H1 (cell line): Measurements from ENCODE around the gene GMCL1.

Experiments
- KDM1A ChIP-seq: fragments of 200-600, 300-600 bp; sonication (generic); IDR thresholded peaks from 2 replicates; pipeline ENCODE4 v1.7.1; 2016; ENCODE audit warnings: mild to moderate bottlenecking, low read length, borderline replicate concordance
- SRF ChIP-seq: IDR thresholded peaks from 2 replicates; pipeline ENCODE4 v1.6.1; 2011; ENCODE audit warnings: mild to moderate bottlenecking, low read depth, low read length, moderate library complexity
- TF ChIP-seq, protein P1 (sequence below), 3 experiments: IDR thresholded peaks; 1 replicate in 2 of 3; 2 replicates in 1 of 3; pipeline versions ENCODE4 v1.5.1 to v1.6.1; 2011; ENCODE audit warnings: low read length in 3 of 3, mild to moderate bottlenecking in 3 of 3, inconsistent platforms in 2 of 3, low read depth in 1 of 3, moderate library complexity in 1 of 3; ENCODE audit not compliant: insufficient read depth in 1 of 3; ENCODE audit errors: control extremely low read depth in 1 of 3

DNA sequence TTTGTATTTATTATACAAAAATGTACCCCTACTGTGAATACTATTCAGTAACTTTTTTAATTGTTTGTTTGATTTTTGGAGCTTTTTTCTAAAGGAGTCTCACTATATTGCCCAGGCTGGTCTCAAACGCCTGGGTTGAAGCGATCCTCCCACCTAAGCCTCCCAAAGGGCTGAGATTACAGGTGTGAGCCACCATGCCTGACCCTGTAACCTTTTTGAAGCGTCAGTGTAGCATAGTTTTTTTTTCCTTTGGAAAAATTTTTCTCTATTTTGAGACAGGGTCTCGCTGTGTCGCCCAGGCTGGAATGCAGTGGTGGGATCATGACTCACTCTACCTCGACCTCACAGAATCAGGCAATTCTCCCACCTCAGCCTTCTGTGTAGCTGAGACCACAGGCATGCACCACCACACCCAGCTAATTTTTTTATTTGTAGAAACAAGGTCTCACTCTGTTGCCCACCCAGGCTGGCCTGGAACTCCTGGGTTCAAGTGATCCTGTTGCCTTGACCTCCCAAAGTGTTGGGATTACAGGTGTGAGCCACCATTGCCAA lies 2.0 kb downstream of the GMCL1 start:
- TF ChIP-seq SRF (no peak), KDM1A (no peak)
- TF ChIP-seq, protein P1, sequence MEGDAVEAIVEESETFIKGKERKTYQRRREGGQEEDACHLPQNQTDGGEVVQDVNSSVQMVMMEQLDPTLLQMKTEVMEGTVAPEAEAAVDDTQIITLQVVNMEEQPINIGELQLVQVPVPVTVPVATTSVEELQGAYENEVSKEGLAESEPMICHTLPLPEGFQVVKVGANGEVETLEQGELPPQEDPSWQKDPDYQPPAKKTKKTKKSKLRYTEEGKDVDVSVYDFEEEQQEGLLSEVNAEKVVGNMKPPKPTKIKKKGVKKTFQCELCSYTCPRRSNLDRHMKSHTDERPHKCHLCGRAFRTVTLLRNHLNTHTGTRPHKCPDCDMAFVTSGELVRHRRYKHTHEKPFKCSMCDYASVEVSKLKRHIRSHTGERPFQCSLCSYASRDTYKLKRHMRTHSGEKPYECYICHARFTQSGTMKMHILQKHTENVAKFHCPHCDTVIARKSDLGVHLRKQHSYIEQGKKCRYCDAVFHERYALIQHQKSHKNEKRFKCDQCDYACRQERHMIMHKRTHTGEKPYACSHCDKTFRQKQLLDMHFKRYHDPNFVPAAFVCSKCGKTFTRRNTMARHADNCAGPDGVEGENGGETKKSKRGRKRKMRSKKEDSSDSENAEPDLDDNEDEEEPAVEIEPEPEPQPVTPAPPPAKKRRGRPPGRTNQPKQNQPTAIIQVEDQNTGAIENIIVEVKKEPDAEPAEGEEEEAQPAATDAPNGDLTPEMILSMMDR (IDR thresholded peaks at IDR 0.05; ENCODE audit: control extremely low read depth in 1 of 3, insufficient read depth in 1 of 3, low read depth in 1 of 3, low read length in 3 of 3): no peak
